SJSA1 (cell line): ENCODE measurements around the gene FAM107A. TPM values are rescaled to one million over a fixed set of nuclear protein-coding genes. Genes with fewer than 3 reads are reported as not detected.

Experiments
- DNase-seq, 2 experiments: peaks; one replicate each; pipeline ENCODE4 v3.0.0-alpha.2; 2015 to 2020; ENCODE audit warnings: low spot score in 2 of 2, low read depth in 1 of 2
- H3K27ac ChIP-seq: fragments of 250-450 bp; sonication (Bioruptor Pico); 2 replicates; pipeline ENCODE4 v1.5.1; 2020; ENCODE audit warnings: mild to moderate bottlenecking, moderate library complexity
- H3K27me3 ChIP-seq: fragments of 250-450 bp; sonication (Bioruptor Pico); replicated peaks from 2 replicates; pipeline ENCODE4 v1.5.1; 2020; ENCODE audit warnings: mild to moderate bottlenecking, moderate library complexity
- H3K36me3 ChIP-seq: fragments of 250-450 bp; sonication (Bioruptor Pico); 2 replicates; pipeline ENCODE4 v1.5.1; 2020; ENCODE audit warnings: mild to moderate bottlenecking
- H3K4me1 ChIP-seq: fragments of 250-450 bp; sonication (Bioruptor Pico); replicated peaks from 2 replicates; pipeline ENCODE4 v1.6.1; 2021; ENCODE audit warnings: mild to moderate bottlenecking
- H3K4me3 ChIP-seq: fragments of 250-450 bp; sonication (Bioruptor Pico); 2 replicates; pipeline ENCODE4 v1.5.1; 2020; ENCODE audit warnings: mild to moderate bottlenecking
- H3K9me3 ChIP-seq: fragments of 250-450 bp; sonication (Bioruptor Pico); replicated peaks from 2 replicates; pipeline ENCODE4 v1.5.1; 2020; ENCODE audit warnings: mild to moderate bottlenecking
- total RNA-seq: library from RNA; depleted of rRNA; stranded (reverse); fragments of >200 nt; shearing (Covaris generic); gene quantifications from 2 replicates; pipeline ENCODE4 v1.2.3, GENCODE V29; 2014

The FAM107A gene
- total RNA-seq, 1 experiment from 2014 or later: not detected

GRCh38 chr3:58608648-58609047 lies 31.5 kb upstream of the FAM107A start:
- H3K27ac ChIP-seq: no peak overlapping the region
- no peaks in the 10 kb centered on the region for H3K27me3 ChIP-seq
- no peak for DNase-seq
- H3K9me3 ChIP-seq: no peaks in the 10 kb centered on the region
- H3K36me3 ChIP-seq: no peaks in the 10 kb centered on the region
- H3K4me1 ChIP-seq: no peaks in the 10 kb centered on the region
- H3K4me3 ChIP-seq: no peak overlapping the region

GRCh38 chr3:58607816-58608215 lies 30.6 kb upstream of the FAM107A start:
- Histone ChIP-seq H3K9me3 (no peaks in the 10 kb centered on the region), H3K4me3 (no peak overlapping the region), H3K36me3 (no peaks in the 10 kb centered on the region), H3K27me3 (no peaks in the 10 kb centered on the region), H3K4me1 (no peaks in the 10 kb centered on the region), H3K27ac (no peak overlapping the region)
- no peak for DNase-seq

GRCh38 chr3:58606693-58607092 lies 29.5 kb upstream of the FAM107A start:
- H3K9me3 ChIP-seq: no peaks in the 10 kb centered on the region

GRCh38 chr3:58604031-58604430 lies 26.8 kb upstream of the FAM107A start:
- Histone ChIP-seq H3K36me3 (no peaks in the 10 kb centered on the region), H3K4me1 (no peaks in the 10 kb centered on the region), H3K4me3 (no peak overlapping the region), H3K27me3 (0 out of 2 replicates have a peak, but pooled peaks cover 4% of the 10 kb centered on the region), H3K27ac (no peak overlapping the region), H3K9me3 (no peaks in the 10 kb centered on the region)
- DNase-seq: no peak

More at GRCh38 chr3:58606693-58607092, 29.5 kb upstream of the FAM107A start:
- Histone ChIP-seq H3K4me3 (no peak overlapping the region), H3K4me1 (no peaks in the 10 kb centered on the region), H3K27ac (no peak overlapping the region), H3K27me3 (no peaks in the 10 kb centered on the region), H3K36me3 (no peaks in the 10 kb centered on the region)
- DNase-seq: no peak

GRCh38 chr3:58603606-58604005 lies 26.4 kb upstream of the FAM107A start:
- no peak for DNase-seq
- Histone ChIP-seq H3K27me3 (0 out of 2 replicates have a peak, but pooled peaks cover 4% of the 10 kb centered on the region), H3K27ac (no peak overlapping the region), H3K4me3 (no peak overlapping the region), H3K36me3 (no peaks in the 10 kb centered on the region), H3K9me3 (no peaks in the 10 kb centered on the region), H3K4me1 (no peaks in the 10 kb centered on the region)

GRCh38 chr3:58597770-58598310 lies 20.6 kb upstream of the FAM107A start:
- Histone ChIP-seq H3K36me3 (no peaks in the 10 kb centered on the region), H3K4me3 (no peak overlapping the region), H3K27me3 (0 out of 2 replicates have a peak, but pooled peaks cover 4% of the 10 kb centered on the region), H3K4me1 (no peaks in the 10 kb centered on the region), H3K27ac (no peak overlapping the region), H3K9me3 (no peaks in the 10 kb centered on the region)
- no peak for DNase-seq

- DNase-seq: no peak
- H3K4me1 ChIP-seq: no peaks in the 10 kb centered on the region
- no peak overlapping the region for H3K4me3 ChIP-seq
- no peak overlapping the region for H3K27ac ChIP-seq
- no peaks in the 10 kb centered on the region for H3K9me3 ChIP-seq
- H3K36me3 ChIP-seq: no peaks in the 10 kb centered on the region
- H3K27me3 ChIP-seq: 0 out of 2 replicates have a peak, but pooled peaks cover 4% of the 10 kb centered on the region
Measured at GRCh38 chr3:58596834-58597518, 19.8 kb upstream of the FAM107A start.

GRCh38 chr3:58594117-58594516 lies 16.9 kb upstream of the FAM107A start:
- H3K27ac ChIP-seq: no peak overlapping the region
- no peaks in the 10 kb centered on the region for H3K36me3 ChIP-seq
- H3K27me3 ChIP-seq: no peaks in the 10 kb centered on the region
- H3K4me3 ChIP-seq: no peak overlapping the region
- H3K4me1 ChIP-seq: no peaks in the 10 kb centered on the region
- no peak for DNase-seq
- no peaks in the 10 kb centered on the region for H3K9me3 ChIP-seq

GRCh38 chr3:58591517-58592510 lies 14.6 kb upstream of the FAM107A start:
- DNase-seq: no peak
- H3K27ac ChIP-seq: no peak overlapping the region
- no peak overlapping the region for H3K4me3 ChIP-seq
- H3K27me3 ChIP-seq: no peaks in the 10 kb centered on the region
- no peaks in the 10 kb centered on the region for H3K36me3 ChIP-seq
- H3K9me3 ChIP-seq: no peaks in the 10 kb centered on the region
- no peaks in the 10 kb centered on the region for H3K4me1 ChIP-seq

- no peak for DNase-seq
Measured at GRCh38 chr3:58588030-58588614, 10.9 kb upstream of the FAM107A start.

GRCh38 chr3:58586776-58587192 lies 9.6 kb upstream of the FAM107A start:
- DNase-seq: no peak
- no peaks in the 10 kb centered on the region for H3K27me3 ChIP-seq
- no peak overlapping the region for H3K4me3 ChIP-seq
- no peak overlapping the region for H3K27ac ChIP-seq
- peaks cover 4% of the 10 kb centered on the region for H3K4me1 ChIP-seq
- H3K36me3 ChIP-seq: no peaks in the 10 kb centered on the region
- H3K9me3 ChIP-seq: no peaks in the 10 kb centered on the region

More at GRCh38 chr3:58588030-58588614, 10.9 kb upstream of the FAM107A start:
- Histone ChIP-seq H3K27me3 (no peaks in the 10 kb centered on the region), H3K4me1 (peaks cover 4% of the 10 kb centered on the region), H3K9me3 (no peaks in the 10 kb centered on the region), H3K4me3 (no peak overlapping the region), H3K27ac (no peak overlapping the region), H3K36me3 (no peaks in the 10 kb centered on the region)

- no peaks in the 10 kb centered on the region for H3K36me3 ChIP-seq
- no peak for DNase-seq
- no peak overlapping the region for H3K27ac ChIP-seq
- H3K27me3 ChIP-seq: no peaks in the 10 kb centered on the region
- no peaks in the 10 kb centered on the region for H3K9me3 ChIP-seq
- peaks cover 4% of the 10 kb centered on the region for H3K4me1 ChIP-seq
- H3K4me3 ChIP-seq: no peak overlapping the region
Measured at GRCh38 chr3:58585994-58586393, 8.8 kb upstream of the FAM107A start.

- Histone ChIP-seq H3K36me3 (no peaks in the 10 kb centered on the region), H3K27me3 (no peaks in the 10 kb centered on the region), H3K4me1 (peaks cover 4% of the 10 kb centered on the region), H3K4me3 (peak overlapping the region; percentile 38), H3K27ac (no peak overlapping the region), H3K9me3 (no peaks in the 10 kb centered on the region)
- DNase-seq: peak; percentile 47 to 75
Measured at GRCh38 chr3:58585005-58585786, 8.0 kb upstream of the FAM107A start.
